Neuronal stem cell (in vitro differentiated cells): ENCODE measurements around the gene P2RY8.

ENCODE experiments used
- DNase-seq: peaks from one replicate; pipeline ENCODE4 v3.0.0-alpha.2; 2013; ENCODE audit warnings: low spot score
- H2AFZ ChIP-seq: one replicate; pipeline ENCODE4 v1.6.1; 2013; ENCODE audit warnings: mild to moderate bottlenecking, low read length, inconsistent platforms
- H2AK5ac ChIP-seq: 2 replicates; pipeline ENCODE4 v1.6.1; 2013; ENCODE audit warnings: low read depth, mild to moderate bottlenecking, inconsistent platforms, low read length, moderate library complexity, mixed read lengths
- H2BK120ac ChIP-seq: 2 replicates; pipeline ENCODE4 v1.6.1; 2013; ENCODE audit warnings: low read depth, mild to moderate bottlenecking, inconsistent platforms, low read length, moderate library complexity, mixed read lengths
- H2BK12ac ChIP-seq: one replicate; pipeline ENCODE4 v1.6.1; 2013; ENCODE audit warnings: low read length, inconsistent platforms
- H2BK15ac ChIP-seq: 2 replicates; pipeline ENCODE4 v1.6.1; 2013; ENCODE audit warnings: mild to moderate bottlenecking, low read length, inconsistent platforms, mixed read lengths
- H2BK5ac ChIP-seq: one replicate; pipeline ENCODE4 v1.6.1; 2013; ENCODE audit warnings: inconsistent platforms, mild to moderate bottlenecking, low read length, moderate library complexity
- H3K14ac ChIP-seq: one replicate; pipeline ENCODE4 v1.6.1; 2013; ENCODE audit warnings: low read length, inconsistent platforms
- H3K18ac ChIP-seq: 2 replicates; pipeline ENCODE4 v1.6.1; 2013; ENCODE audit warnings: low read length, inconsistent platforms
- H3K23ac ChIP-seq: 2 replicates; pipeline ENCODE4 v1.6.1; 2013; ENCODE audit warnings: low read depth, mild to moderate bottlenecking, mixed read lengths, low read length, inconsistent platforms; ENCODE audit not compliant: poor library complexity
- H3K27ac ChIP-seq: replicated peaks from 3 replicates; pipeline ENCODE4 v1.5.1; 2013; ENCODE audit warnings: low read length, inconsistent platforms
- H3K27me3 ChIP-seq, 3 experiments: 2 replicates each; pipeline ENCODE4 v1.6.1; 2013; ENCODE audit warnings: low read length in 3 of 3, mild to moderate bottlenecking in 2 of 3, inconsistent platforms in 1 of 3, low read depth in 1 of 3, mixed read lengths in 1 of 3, moderate library complexity in 1 of 3; ENCODE audit not compliant: control insufficient read depth in 3 of 3, insufficient read depth in 3 of 3
- H3K36me3 ChIP-seq, 2 donors: replicated peaks in 1 of 2; 2 replicates each; pipeline ENCODE4 v1.6.1; 2013; ENCODE audit warnings: low read length in 2 of 2; ENCODE audit not compliant: control insufficient read depth in 2 of 2, insufficient read depth in 2 of 2
- H3K4ac ChIP-seq: 2 replicates; pipeline ENCODE4 v1.6.1; 2013; ENCODE audit warnings: inconsistent platforms, mild to moderate bottlenecking, low read length, moderate library complexity
- H3K4me1 ChIP-seq, 2 donors: 1 replicate in 1 of 2; 2 replicates in 1 of 2; pipeline ENCODE4 v1.6.1; 2013; ENCODE audit warnings: low read length in 2 of 2, low read depth in 1 of 2; ENCODE audit not compliant: control insufficient read depth in 2 of 2, insufficient read depth in 1 of 2
- H3K4me2 ChIP-seq: one replicate; pipeline ENCODE4 v1.6.1; 2013; ENCODE audit warnings: mild to moderate bottlenecking, low read length, inconsistent platforms; ENCODE audit not compliant: insufficient read depth, poor library complexity, severe bottlenecking
- H3K4me3 ChIP-seq, 2 donors: 2 replicates each; pipeline ENCODE4 v1.5.1; 2013; ENCODE audit warnings: low read length in 2 of 2, mild to moderate bottlenecking in 2 of 2, inconsistent platforms in 1 of 2, moderate library complexity in 1 of 2
- H3K79me1 ChIP-seq: one replicate; pipeline ENCODE4 v1.6.1; 2013; ENCODE audit warnings: low read depth, mild to moderate bottlenecking, inconsistent platforms, low read length, moderate library complexity
- H3K9ac ChIP-seq: one replicate; pipeline ENCODE4 v1.6.1; 2013; ENCODE audit warnings: mild to moderate bottlenecking, low read depth, low read length, inconsistent platforms; ENCODE audit not compliant: poor library complexity
- H3K9me3 ChIP-seq, 2 donors: replicated peaks in 1 of 2; 2 replicates each; pipeline versions ENCODE3 to v1.6.1; 2013; ENCODE audit warnings: low read length in 2 of 2, mild to moderate bottlenecking in 2 of 2, inconsistent platforms in 1 of 2, low read depth in 1 of 2, mixed read lengths in 1 of 2, moderate library complexity in 1 of 2; ENCODE audit not compliant: control insufficient read depth in 2 of 2, insufficient read depth in 1 of 2
- H4K8ac ChIP-seq: one replicate; pipeline ENCODE4 v1.6.1; 2013; ENCODE audit warnings: low read depth, mild to moderate bottlenecking, inconsistent platforms, low read length, moderate library complexity
- H4K91ac ChIP-seq: one replicate; pipeline ENCODE4 v1.6.1; 2013; ENCODE audit warnings: low read length, low read depth, mild to moderate bottlenecking, inconsistent platforms; ENCODE audit not compliant: poor library complexity
- WGBS, 2 donors: extraction: QIAGEN DNeasy Blood & Tissue Kit; methylation state at CpG; one replicate each; pipeline ENCODE4 v1.1.7; 2013; ENCODE audit warnings: missing lambda C conversion rate in 2 of 2, mixed read lengths in 1 of 2; ENCODE audit not compliant: insufficient read length in 2 of 2, insufficient replicate concordance in 1 of 2; ENCODE audit errors: extremely low coverage in 2 of 2; 5-methylcytosine and 5-hydroxymethylcytosine counted together

Gene P2RY8

DNA sequence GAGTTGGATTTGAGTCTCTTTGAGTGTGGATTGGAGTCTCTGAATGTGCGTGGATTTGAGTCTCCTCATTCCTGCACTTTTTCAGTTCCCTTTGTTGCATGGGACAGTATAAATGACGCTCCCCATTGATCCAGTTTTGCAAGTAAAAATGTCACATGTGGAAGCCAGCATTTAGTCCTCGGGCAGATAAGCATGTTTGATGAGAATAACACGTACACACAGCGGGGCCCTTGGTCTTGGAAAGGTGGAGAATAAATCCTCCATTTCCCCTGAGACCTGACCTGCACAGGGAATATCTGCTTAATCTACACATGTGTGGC lies 8.1 kb downstream of the P2RY8 start:
- no peak overlapping the region for H3K9ac ChIP-seq
- H3K23ac ChIP-seq = no peak overlapping the region
- no peak overlapping the region for H3K4ac ChIP-seq
- no peaks in the 10 kb centered on the region for H3K36me3 ChIP-seq
- no peak overlapping the region for H4K8ac ChIP-seq
- no peaks in the 10 kb centered on the region for H3K79me1 ChIP-seq
- DNase-seq = no peak
- no peak overlapping the region for H4K91ac ChIP-seq
- H2BK15ac ChIP-seq = no peak overlapping the region
- no peak overlapping the region for H3K14ac ChIP-seq
- no peak overlapping the region for H2BK5ac ChIP-seq
- H3K9me3 ChIP-seq = no peaks in the 10 kb centered on the region
- H2BK12ac ChIP-seq = no peak overlapping the region
- H3K4me2 ChIP-seq = no peak overlapping the region
- WGBS, 2 donors = no CpG with 5 or more reads among the region's 5 CpGs
- no peak overlapping the region for H2AFZ ChIP-seq
- no peak overlapping the region for H3K4me3 ChIP-seq
- no peak overlapping the region for H2BK120ac ChIP-seq
- no peak overlapping the region for H3K18ac ChIP-seq
- no peak overlapping the region for H3K27ac ChIP-seq
- H3K4me1 ChIP-seq = no peaks in the 10 kb centered on the region
- no peak overlapping the region for H2AK5ac ChIP-seq
- peaks cover 0 to 3% (median 0%) of the 10 kb centered on the region in 3 experiments for H3K27me3 ChIP-seq

DNA sequence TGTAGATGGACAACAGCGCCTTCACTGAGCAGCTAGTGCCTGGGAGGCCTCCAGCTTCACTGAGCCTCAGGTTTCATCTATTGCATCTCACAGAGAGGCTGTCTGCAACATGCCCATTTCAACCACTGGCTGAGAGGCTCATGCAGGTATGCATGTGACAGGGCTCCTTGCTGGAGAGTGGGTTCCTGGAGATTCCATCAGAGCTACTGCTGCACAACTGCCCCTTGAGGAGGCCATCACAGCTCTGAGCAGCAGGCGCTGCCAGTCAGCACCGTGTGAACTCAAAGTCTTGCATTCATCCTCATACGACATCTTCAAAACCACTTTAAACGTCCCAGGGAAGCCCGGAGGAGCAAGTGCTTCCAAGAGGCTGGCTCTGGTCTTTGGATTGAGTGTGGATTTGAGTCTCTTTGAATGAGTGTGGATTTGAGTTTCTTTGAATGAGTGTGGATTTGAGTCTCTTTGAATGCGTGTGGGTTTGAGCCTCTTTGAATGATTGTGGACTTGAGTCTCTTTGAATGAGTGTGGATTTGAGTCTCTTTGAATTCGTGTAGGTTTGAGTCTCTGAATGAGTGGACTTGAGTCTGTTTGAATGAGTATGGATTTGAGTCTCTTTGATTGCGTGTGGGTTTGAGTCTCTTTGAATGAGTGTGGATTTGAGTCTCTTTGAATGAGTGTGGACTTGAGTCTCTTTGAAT lies 8.7 kb downstream of the P2RY8 start:
- Histone ChIP-seq H3K14ac (no peak overlapping the region), H3K4me1 (no peaks in the 10 kb centered on the region), H3K9me3 (no peaks in the 10 kb centered on the region), H3K27me3 (peaks cover 0 to 3% (median 0%) of the 10 kb centered on the region in 3 experiments), H2AFZ (no peak overlapping the region), H3K27ac (no peak overlapping the region), H3K4me3 (no peak overlapping the region), H2AK5ac (no peak overlapping the region), H2BK15ac (no peak overlapping the region), H3K18ac (no peak overlapping the region), H4K8ac (no peak overlapping the region), H3K23ac (no peak overlapping the region), H3K79me1 (no peaks in the 10 kb centered on the region), H3K36me3 (no peaks in the 10 kb centered on the region), H3K4me2 (no peak overlapping the region), H3K4ac (no peak overlapping the region), H3K9ac (no peak overlapping the region), H2BK120ac (no peak overlapping the region), H4K91ac (no peak overlapping the region), H2BK5ac (no peak overlapping the region), H2BK12ac (no peak overlapping the region)
- no peak for DNase-seq
- WGBS, 2 donors = no CpG with 5 or more reads among the region's 9 CpGs

DNA sequence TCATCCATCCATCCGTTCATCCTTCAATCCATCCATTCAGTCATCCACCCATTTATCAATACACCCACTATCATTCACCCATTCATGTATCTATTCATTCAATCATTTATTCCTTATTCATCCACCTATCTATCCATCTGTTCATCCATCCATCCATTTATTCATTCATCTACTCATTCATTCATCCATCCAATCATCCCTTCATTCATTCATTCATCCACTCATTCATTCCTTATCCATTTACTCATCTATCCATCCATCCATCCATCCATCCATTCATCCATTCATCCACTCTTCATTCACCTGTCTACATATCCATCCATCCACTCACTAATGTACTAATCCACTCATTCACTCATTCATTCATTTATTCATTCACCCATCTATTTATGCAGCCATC lies 9.5 kb downstream of the P2RY8 start:
- no peak overlapping the region for H3K4me3 ChIP-seq
- no peak overlapping the region for H3K9ac ChIP-seq
- H2BK120ac ChIP-seq = no peak overlapping the region
- DNase-seq = no peak
- WGBS, 2 donors = 100% methylated on average over 1 of the region's 1 CpG
- no peaks in the 10 kb centered on the region for H3K9me3 ChIP-seq
- H2AK5ac ChIP-seq = no peak overlapping the region
- no peak overlapping the region for H2AFZ ChIP-seq
- no peak overlapping the region for H2BK15ac ChIP-seq
- no peak overlapping the region for H2BK12ac ChIP-seq
- H3K4me1 ChIP-seq = no peaks in the 10 kb centered on the region
- no peak overlapping the region for H4K8ac ChIP-seq
- no peak overlapping the region for H3K27ac ChIP-seq
- H3K4me2 ChIP-seq = no peak overlapping the region
- H4K91ac ChIP-seq = no peak overlapping the region
- no peak overlapping the region for H3K18ac ChIP-seq
- H3K79me1 ChIP-seq = no peaks in the 10 kb centered on the region
- H3K36me3 ChIP-seq = no peaks in the 10 kb centered on the region
- H3K27me3 ChIP-seq = peaks cover 0 to 3% (median 0%) of the 10 kb centered on the region in 3 experiments
- H2BK5ac ChIP-seq = no peak overlapping the region
- no peak overlapping the region for H3K4ac ChIP-seq
- no peak overlapping the region for H3K23ac ChIP-seq
- H3K14ac ChIP-seq = no peak overlapping the region

DNA sequence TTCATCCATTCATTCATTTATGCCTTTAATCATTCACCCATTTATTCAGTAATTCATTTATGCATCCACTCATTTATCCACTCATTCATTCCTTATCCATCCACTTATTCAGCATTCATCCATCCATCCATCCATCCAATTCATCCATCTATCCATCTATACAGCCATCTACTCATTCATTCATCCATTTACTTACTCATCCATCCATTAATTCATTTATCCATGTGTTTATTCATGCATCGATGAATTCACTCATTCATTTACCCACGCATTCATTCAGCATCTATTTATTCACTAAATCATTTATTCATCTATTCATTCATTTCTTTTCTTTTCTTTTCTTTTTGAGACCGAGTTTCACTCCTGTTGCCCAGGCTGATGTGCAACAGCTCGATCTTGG lies 10.4 kb downstream of the P2RY8 start:
- Histone ChIP-seq H2AK5ac (no peak overlapping the region), H3K27ac (no peak overlapping the region), H2BK12ac (no peak overlapping the region), H3K27me3 (peaks cover 0 to 1% (median 0%) of the 10 kb centered on the region in 3 experiments), H4K91ac (no peak overlapping the region), H2BK5ac (no peak overlapping the region), H3K18ac (no peak overlapping the region), H3K9ac (no peak overlapping the region), H3K4ac (no peak overlapping the region), H3K79me1 (no peaks in the 10 kb centered on the region), H2BK120ac (no peak overlapping the region), H3K4me2 (no peak overlapping the region), H3K23ac (no peak overlapping the region), H2BK15ac (no peak overlapping the region), H4K8ac (no peak overlapping the region), H3K14ac (no peak overlapping the region), H3K36me3 (no peaks in the 10 kb centered on the region), H3K9me3 (peaks cover 0 to 2% of the 10 kb centered on the region in 2 donors), H3K4me3 (no peak overlapping the region), H2AFZ (no peak overlapping the region), H3K4me1 (no peaks in the 10 kb centered on the region)
- WGBS, 2 donors = 100% methylated on average over 2 of the region's 4 CpGs; no CpG with 5 or more reads in 1 of the 2 donors
- DNase-seq = no peak
